Measurements from ENCODE around the gene PPT1. TPM values are rescaled to one million over a fixed set of nuclear protein-coding genes. Genes with fewer than 3 reads are reported as not detected.

Gene PPT1
- polyA plus RNA-seq, 1 donor (not counting 4 experiments of a cell fraction or from before 2014, with no cell fraction given), result 58.9 TPM

GRCh38 chr1:40078512-40079333 lies 18.3 kb downstream of the PPT1 start:
- Histone ChIP-seq H4K20me1 (ENCODE audit: control insufficient read depth, extremely low read depth, insufficient read depth, low read length) (peaks cover 2% of the 10 kb centered on the region), H3K9ac (ENCODE audit: control insufficient read depth, extremely low read depth, insufficient read depth, low read length) (no peak overlapping the region), H3K4me3 (ENCODE audit: control insufficient read depth in 2 of 3, extremely low read depth in 1 of 3, insufficient read depth in 2 of 3, low read depth in 1 of 3, low read length in 3 of 3) (no peak overlapping the region), H3K4me1 (ENCODE audit: control insufficient read depth, extremely low read depth, insufficient read depth, low read length) (peaks cover 11% of the 10 kb centered on the region), H3K9me3 (ENCODE audit: control insufficient read depth, low read depth, low read length) (no peaks in the 10 kb centered on the region), H2AFZ (ENCODE audit: control insufficient read depth, low read length) (no peak overlapping the region), H3K36me3 (ENCODE audit: control insufficient read depth in 2 of 2, extremely low read depth in 1 of 2, insufficient read depth in 2 of 2, low read length in 2 of 2) (peaks cover 9 to 12% of the 10 kb centered on the region in 2 experiments), H3K9me1 (ENCODE audit: control insufficient read depth, extremely low read depth, insufficient read depth, low read length) (no peaks in the 10 kb centered on the region), H3K27ac (ENCODE audit: control insufficient read depth, insufficient read depth, low read length) (no peak overlapping the region), H3K27me3 (ENCODE audit: control insufficient read depth, extremely low read depth, insufficient read depth, low read length) (no peaks in the 10 kb centered on the region), H3K79me2 (ENCODE audit: control insufficient read depth, insufficient read depth, low read length) (no peaks in the 10 kb centered on the region), H3K4me2 (ENCODE audit: control insufficient read depth, extremely low read depth, insufficient read depth, low read depth, low read length) (no peak overlapping the region)
- peak; percentile 77 to 85 (median 79) for TF ChIP-seq CTCF (optimal IDR thresholded peaks at IDR 0.05 in 1 of 3, IDR thresholded peaks at IDR 0.05 in 1 of 3, conservative IDR thresholded peaks at IDR 0.05 in 1 of 3; ENCODE audit: extremely low read depth in 1 of 3, insufficient read depth in 2 of 3, low read length in 3 of 3)
- no peak for TF ChIP-seq EZH2 (IDR thresholded peaks at IDR 0.05; ENCODE audit: low read length)
- peak; percentile 69 for FAIRE-seq
- no peak for DNase-seq (ENCODE audit: low read depth, low spot score)
- dilution Hi-C loops (cut with MboI; ENCODE audit: extremely low pct_ligation_motif_present, low sequenced_read_pairs), result no loop called here

- Histone ChIP-seq H3K4me2 (ENCODE audit: control insufficient read depth, extremely low read depth, insufficient read depth, low read depth, low read length) (peak overlapping the region; percentile 13), H3K9me3 (ENCODE audit: control insufficient read depth, low read depth, low read length) (no peaks in the 10 kb centered on the region), H2AFZ (ENCODE audit: control insufficient read depth, low read length) (no peak overlapping the region), H3K27ac (ENCODE audit: control insufficient read depth, insufficient read depth, low read length) (peak overlapping the region; percentile 37), H3K27me3 (ENCODE audit: control insufficient read depth, extremely low read depth, insufficient read depth, low read length) (no peaks in the 10 kb centered on the region), H3K79me2 (ENCODE audit: control insufficient read depth, insufficient read depth, low read length) (no peaks in the 10 kb centered on the region), H3K4me3 (ENCODE audit: control insufficient read depth in 2 of 3, extremely low read depth in 1 of 3, insufficient read depth in 2 of 3, low read depth in 1 of 3, low read length in 3 of 3) (no peak overlapping the region), H3K4me1 (ENCODE audit: control insufficient read depth, extremely low read depth, insufficient read depth, low read length) (peaks cover 11% of the 10 kb centered on the region), H3K9me1 (ENCODE audit: control insufficient read depth, extremely low read depth, insufficient read depth, low read length) (no peaks in the 10 kb centered on the region), H3K9ac (ENCODE audit: control insufficient read depth, extremely low read depth, insufficient read depth, low read length) (no peak overlapping the region), H4K20me1 (ENCODE audit: control insufficient read depth, extremely low read depth, insufficient read depth, low read length) (peaks cover 2% of the 10 kb centered on the region), H3K36me3 (ENCODE audit: control insufficient read depth in 2 of 2, extremely low read depth in 1 of 2, insufficient read depth in 2 of 2, low read length in 2 of 2) (peaks cover 10 to 25% of the 10 kb centered on the region in 2 experiments)
- TF ChIP-seq EZH2 (IDR thresholded peaks at IDR 0.05; ENCODE audit: low read length) (no peak), CTCF (optimal IDR thresholded peaks at IDR 0.05 in 1 of 3, IDR thresholded peaks at IDR 0.05 in 1 of 3, conservative IDR thresholded peaks at IDR 0.05 in 1 of 3; ENCODE audit: extremely low read depth in 1 of 3, insufficient read depth in 2 of 3, low read length in 3 of 3) (no peak)
- dilution Hi-C loops (cut with MboI; ENCODE audit: extremely low pct_ligation_motif_present, low sequenced_read_pairs), result no loop called here
- DNase-seq (ENCODE audit: low read depth, low spot score), result no peak
- FAIRE-seq, result no peak
These were observed 20.1 kb downstream of the PPT1 start for GRCh38 chr1:40076895-40077312.

All from keratinocyte (primary cell).